H1 (cell line): ENCODE results near the gene MRPL47.

Experiments used
- CHD1 ChIP-seq: IDR thresholded peaks from 2 replicates; pipeline ENCODE4 v1.6.1; 2012; ENCODE audit warnings: low read depth, low read length, improper control_type of control experiment
- EP300 ChIP-seq, 2 experiments: IDR thresholded peaks; 1 replicate in 1 of 2; 2 replicates in 1 of 2; pipeline ENCODE4 v1.6.1; 2011 to 2012; ENCODE audit warnings: low read depth in 2 of 2, low read length in 2 of 2, mild to moderate bottlenecking in 2 of 2, borderline replicate concordance in 1 of 2, inconsistent platforms in 1 of 2, moderate library complexity in 1 of 2
- EZH2 ChIP-seq: fragments of 200-600 bp; sonication (generic); IDR thresholded peaks from 2 replicates; pipeline ENCODE4 v1.7.1; 2012; ENCODE audit warnings: low read depth, mild to moderate bottlenecking, moderate library complexity, low read length, inconsistent platforms; ENCODE audit not compliant: severe bottlenecking
- HDAC2 ChIP-seq, 2 experiments: fragments of 300-600 bp in 1 of 2; sonication (generic) in 1 of 2; IDR thresholded peaks; 2 replicates each; pipeline ENCODE4 v1.6.1; 2011 to 2012; ENCODE audit warnings: low read depth in 2 of 2, low read length in 2 of 2, mild to moderate bottlenecking in 2 of 2, moderate library complexity in 2 of 2, borderline replicate concordance in 1 of 2, inconsistent platforms in 1 of 2
- KDM4A ChIP-seq: IDR thresholded peaks from one replicate; pipeline ENCODE4 v1.7.1; 2012; ENCODE audit warnings: low read depth, mild to moderate bottlenecking, moderate library complexity, low read length, inconsistent platforms; ENCODE audit not compliant: severe bottlenecking
- NANOG ChIP-seq: IDR thresholded peaks from 2 replicates; pipeline ENCODE4 v1.6.1; 2011; ENCODE audit warnings: low read length, low read depth, mild to moderate bottlenecking, inconsistent platforms; ENCODE audit not compliant: insufficient read depth, poor library complexity, severe bottlenecking
- POLR2A ChIP-seq, 2 experiments: IDR thresholded peaks; 1 replicate in 1 of 2; 2 replicates in 1 of 2; pipeline ENCODE4 v1.6.1; 2011; ENCODE audit warnings: low read depth in 2 of 2, low read length in 2 of 2, mild to moderate bottlenecking in 2 of 2; ENCODE audit errors: control extremely low read depth in 1 of 2
- POLR2AphosphoS5 ChIP-seq: IDR thresholded peaks from 2 replicates; pipeline ENCODE4 v1.6.1; 2011; ENCODE audit warnings: low read depth, low read length
- POU5F1 ChIP-seq: IDR thresholded peaks from 2 replicates; pipeline ENCODE4 v1.6.1; 2011; ENCODE audit warnings: low read depth, mild to moderate bottlenecking, low read length, moderate library complexity
- RBBP5 ChIP-seq: IDR thresholded peaks from 2 replicates; pipeline ENCODE4 v1.7.1; 2012; ENCODE audit warnings: low read depth, mild to moderate bottlenecking, inconsistent platforms, low read length, moderate library complexity, borderline replicate concordance
- SP1 ChIP-seq: IDR thresholded peaks from 2 replicates; pipeline ENCODE4 v1.6.1; 2011; ENCODE audit warnings: low read depth, low read length
- TF ChIP-seq, protein P1 (sequence below): IDR thresholded peaks from 2 replicates; pipeline ENCODE4 v1.6.1; 2012; ENCODE audit warnings: inconsistent platforms
- TF ChIP-seq, protein P2 (sequence below), 3 experiments: IDR thresholded peaks; 1 replicate in 2 of 3; 2 replicates in 1 of 3; pipeline versions ENCODE4 v1.5.1 to v1.6.1; 2011; ENCODE audit warnings: low read length in 3 of 3, mild to moderate bottlenecking in 3 of 3, inconsistent platforms in 2 of 3, low read depth in 1 of 3, moderate library complexity in 1 of 3; ENCODE audit not compliant: insufficient read depth in 1 of 3; ENCODE audit errors: control extremely low read depth in 1 of 3

DNA sequence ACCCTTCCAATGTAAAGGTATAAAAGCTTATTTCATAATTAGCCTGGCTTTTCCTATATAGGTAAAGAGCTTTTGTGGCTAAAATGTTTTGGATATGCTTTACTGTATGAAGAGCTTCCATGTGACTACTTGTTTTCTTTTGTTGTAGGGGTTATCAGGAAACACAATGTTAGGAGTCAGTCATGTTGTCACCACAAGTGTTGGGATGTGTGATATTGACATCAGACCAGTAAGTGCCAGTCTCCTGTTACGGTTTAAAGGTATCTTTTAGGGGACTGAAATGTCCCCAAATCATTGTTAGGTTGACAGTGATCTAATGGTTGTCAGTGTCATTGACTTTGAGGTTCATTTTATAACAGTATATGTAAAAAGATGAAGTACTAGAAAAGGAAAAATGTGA lies 23.4 kb downstream of the MRPL47 start:
- TF ChIP-seq, protein P1, sequence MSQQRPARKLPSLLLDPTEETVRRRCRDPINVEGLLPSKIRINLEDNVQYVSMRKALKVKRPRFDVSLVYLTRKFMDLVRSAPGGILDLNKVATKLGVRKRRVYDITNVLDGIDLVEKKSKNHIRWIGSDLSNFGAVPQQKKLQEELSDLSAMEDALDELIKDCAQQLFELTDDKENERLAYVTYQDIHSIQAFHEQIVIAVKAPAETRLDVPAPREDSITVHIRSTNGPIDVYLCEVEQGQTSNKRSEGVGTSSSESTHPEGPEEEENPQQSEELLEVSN, result no peak
- TF ChIP-seq, protein P2, sequence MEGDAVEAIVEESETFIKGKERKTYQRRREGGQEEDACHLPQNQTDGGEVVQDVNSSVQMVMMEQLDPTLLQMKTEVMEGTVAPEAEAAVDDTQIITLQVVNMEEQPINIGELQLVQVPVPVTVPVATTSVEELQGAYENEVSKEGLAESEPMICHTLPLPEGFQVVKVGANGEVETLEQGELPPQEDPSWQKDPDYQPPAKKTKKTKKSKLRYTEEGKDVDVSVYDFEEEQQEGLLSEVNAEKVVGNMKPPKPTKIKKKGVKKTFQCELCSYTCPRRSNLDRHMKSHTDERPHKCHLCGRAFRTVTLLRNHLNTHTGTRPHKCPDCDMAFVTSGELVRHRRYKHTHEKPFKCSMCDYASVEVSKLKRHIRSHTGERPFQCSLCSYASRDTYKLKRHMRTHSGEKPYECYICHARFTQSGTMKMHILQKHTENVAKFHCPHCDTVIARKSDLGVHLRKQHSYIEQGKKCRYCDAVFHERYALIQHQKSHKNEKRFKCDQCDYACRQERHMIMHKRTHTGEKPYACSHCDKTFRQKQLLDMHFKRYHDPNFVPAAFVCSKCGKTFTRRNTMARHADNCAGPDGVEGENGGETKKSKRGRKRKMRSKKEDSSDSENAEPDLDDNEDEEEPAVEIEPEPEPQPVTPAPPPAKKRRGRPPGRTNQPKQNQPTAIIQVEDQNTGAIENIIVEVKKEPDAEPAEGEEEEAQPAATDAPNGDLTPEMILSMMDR (IDR thresholded peaks at IDR 0.05; ENCODE audit: control extremely low read depth in 1 of 3, insufficient read depth in 1 of 3, low read depth in 1 of 3, low read length in 3 of 3), result no peak
- TF ChIP-seq NANOG, result no peak
- no peak for TF ChIP-seq HDAC2 (IDR thresholded peaks at IDR 0.05; ENCODE audit: borderline replicate concordance in 1 of 2, low read depth in 2 of 2, low read length in 2 of 2)
- TF ChIP-seq POLR2AphosphoS5, result no peak
- TF ChIP-seq KDM4A, result no peak
- no peak for TF ChIP-seq EP300 (IDR thresholded peaks at IDR 0.05; ENCODE audit: borderline replicate concordance in 1 of 2, low read depth in 2 of 2, low read length in 2 of 2)
- TF ChIP-seq POLR2A (IDR thresholded peaks at IDR 0.05; ENCODE audit: control extremely low read depth in 1 of 2, low read depth in 2 of 2, low read length in 2 of 2), result no peak
- TF ChIP-seq POU5F1, result no peak
- TF ChIP-seq EZH2, result no peak
- TF ChIP-seq CHD1, result no peak
- TF ChIP-seq SP1, result no peak
- TF ChIP-seq RBBP5, result no peak
